HL-60 (cell line): ENCODE results near the gene GABARAP.

Source experiments
- DNase-seq, 2 experiments: peaks; one replicate each; pipeline ENCODE4 v3.0.0-alpha.2; 2010 to 2020; ENCODE audit warnings: low read depth in 1 of 2, low spot score in 1 of 2
- H3K27ac ChIP-seq: fragments of 250-450 bp; sonication (Bioruptor Pico); replicated peaks from 2 replicates; pipeline ENCODE4 v1.5.1; 2020; ENCODE audit warnings: mild to moderate bottlenecking, moderate library complexity
- H3K27me3 ChIP-seq: fragments of 250-450 bp; sonication (Bioruptor Pico); 2 replicates; pipeline ENCODE4 v1.5.1; 2021; ENCODE audit warnings: mild to moderate bottlenecking, moderate library complexity; ENCODE audit not compliant: insufficient read depth, poor library complexity, severe bottlenecking
- H3K4me3 ChIP-seq: replicated peaks from 2 replicates; pipeline ENCODE4 v1.5.1; 2011; ENCODE audit warnings: mild to moderate bottlenecking, control low read depth, low read length; ENCODE audit not compliant: insufficient read depth
- CTCF ChIP-seq: IDR thresholded peaks from one replicate; pipeline ENCODE4 v1.5.1; 2011; ENCODE audit warnings: low read length, control low read depth, inconsistent platforms; ENCODE audit not compliant: insufficient read depth
- GABPA ChIP-seq: IDR thresholded peaks from 2 replicates; pipeline ENCODE4 v1.6.1; 2012; ENCODE audit warnings: low read depth
- POLR2AphosphoS5 ChIP-seq: IDR thresholded peaks from 2 replicates; pipeline ENCODE4 v1.6.1; 2012; ENCODE audit warnings: low read depth
- REST ChIP-seq: IDR thresholded peaks from 2 replicates; pipeline ENCODE4 v1.6.1; 2012; ENCODE audit warnings: low read depth; ENCODE audit not compliant: insufficient replicate concordance
- SPI1 ChIP-seq: IDR thresholded peaks from 2 replicates; pipeline ENCODE4 v1.6.1; 2012; ENCODE audit warnings: low read depth, mild to moderate bottlenecking, borderline replicate concordance

GABARAP gene

GRCh38 chr17:7263801-7264078 is 21.5 kb upstream of the GABARAP start:
- Histone ChIP-seq H3K27ac (no peak overlapping the region), H3K27me3 (peaks cover 2% of the 10 kb centered on the region), H3K4me3 (no peak overlapping the region)
- TF ChIP-seq SPI1 (no peak), POLR2AphosphoS5 (no peak), GABPA (no peak)
- DNase-seq = no peak

- no peak overlapping the region for H3K27ac ChIP-seq
- TF ChIP-seq POLR2AphosphoS5 (no peak), GABPA (no peak), SPI1 (peak; percentile 3; the same call in 1 of the 2 replicates), CTCF (no peak)
- no peak for DNase-seq
- peaks cover 2% of the 10 kb centered on the region for H3K27me3 ChIP-seq
- H3K4me3 ChIP-seq = peak overlapping the region; percentile 16
Measured at GRCh38 chr17:7262935-7263800, 20.9 kb upstream of the GABARAP start.

- Histone ChIP-seq H3K27me3 (peaks cover 2% of the 10 kb centered on the region), H3K27ac (no peak within 1 kb of the TSS), H3K4me3 (peak within 1 kb of the TSS; percentile 16)
- TF ChIP-seq CTCF (no peak), REST (no peak)
- DNase-seq = no peak
Measured at GRCh38 chr17:7262192-7262934, 20.1 kb upstream of the GABARAP start, which contains the start of gene CLDN7. CLDN7 (minus strand) TSS chr17:7262478; CDS start chr17:7262043, 435 bp downstream.

GRCh38 chr17:7261379-7262191 is 19.3 kb upstream of the GABARAP start:
- no peak overlapping the region for H3K4me3 ChIP-seq
- peaks cover 2% of the 10 kb centered on the region for H3K27me3 ChIP-seq
- no peak for DNase-seq
- no peak for TF ChIP-seq SPI1
- TF ChIP-seq GABPA = no peak
- TF ChIP-seq CTCF = no peak
- TF ChIP-seq REST = no peak
- TF ChIP-seq POLR2AphosphoS5 = no peak
- no peak overlapping the region for H3K27ac ChIP-seq
